ENCODE data around the gene CXCL11. TPM values are rescaled to one million over a fixed set of nuclear protein-coding genes. Genes with fewer than 3 reads are reported as not detected.

CXCL11 gene
- polyA plus RNA-seq, 2 of the 4 experiments (the other 2 are of a cell fraction): not detected

GRCh38 chr4:76061421-76061820, 25.6 kb upstream of the CXCL11 start:
- WGBS (ENCODE audit: missing lambda C conversion rate): 12% methylated on average over 1 of the region's 1 CpG
- Histone ChIP-seq H3K4me1 (no peaks in the 10 kb centered on the region), H3K9me3 (no peaks in the 10 kb centered on the region), H3K4me2 (no peak overlapping the region), H3K27ac (no peak overlapping the region), H3K4me3 (no peak overlapping the region)
- POLR2A ChIA-PET: no interaction called here
- TF ChIP-seq ZSCAN20 (CRISPR knock-in tag; IDR thresholded peaks at IDR 0.05): no peak
- FAIRE-seq (no peak), ATAC-seq (no peak), DNase-seq (ENCODE audit: low read depth in 1 of 2, low spot score in 1 of 2) (no peak)
- CTCF ChIA-PET: no interaction called here

GRCh38 chr4:76060506-76060905, 24.6 kb upstream of the CXCL11 start:
- Histone ChIP-seq H3K27ac (no peak overlapping the region), H3K4me3 (no peak overlapping the region), H3K4me1 (no peaks in the 10 kb centered on the region), H3K4me2 (no peak overlapping the region), H3K9me3 (no peaks in the 10 kb centered on the region)
- TF ChIP-seq, protein P1, sequence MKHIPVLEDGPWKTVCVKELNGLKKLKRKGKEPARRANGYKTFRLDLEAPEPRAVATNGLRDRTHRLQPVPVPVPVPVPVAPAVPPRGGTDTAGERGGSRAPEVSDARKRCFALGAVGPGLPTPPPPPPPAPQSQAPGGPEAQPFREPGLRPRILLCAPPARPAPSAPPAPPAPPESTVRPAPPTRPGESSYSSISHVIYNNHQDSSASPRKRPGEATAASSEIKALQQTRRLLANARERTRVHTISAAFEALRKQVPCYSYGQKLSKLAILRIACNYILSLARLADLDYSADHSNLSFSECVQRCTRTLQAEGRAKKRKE (CRISPR knock-in tag; IDR thresholded peaks at IDR 0.05; ENCODE audit: low read depth): no peak
- no peak for TF ChIP-seq FOXS1 (CRISPR knock-in tag; IDR thresholded peaks at IDR 0.05)
- no peak for TF ChIP-seq JUN (IDR thresholded peaks at IDR 0.05)
- TF ChIP-seq RCOR1 (IDR thresholded peaks at IDR 0.05; ENCODE audit: low read depth, low read length): no peak
- no peak for TF ChIP-seq MAX (IDR thresholded peaks at IDR 0.05)
- TF ChIP-seq, protein P2, sequence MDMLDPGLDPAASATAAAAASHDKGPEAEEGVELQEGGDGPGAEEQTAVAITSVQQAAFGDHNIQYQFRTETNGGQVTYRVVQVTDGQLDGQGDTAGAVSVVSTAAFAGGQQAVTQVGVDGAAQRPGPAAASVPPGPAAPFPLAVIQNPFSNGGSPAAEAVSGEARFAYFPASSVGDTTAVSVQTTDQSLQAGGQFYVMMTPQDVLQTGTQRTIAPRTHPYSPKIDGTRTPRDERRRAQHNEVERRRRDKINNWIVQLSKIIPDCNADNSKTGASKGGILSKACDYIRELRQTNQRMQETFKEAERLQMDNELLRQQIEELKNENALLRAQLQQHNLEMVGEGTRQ (IDR thresholded peaks at IDR 0.05): no peak
- TF ChIP-seq RAD21 (conservative IDR thresholded peaks at IDR 0.05 in 1 of 2, IDR thresholded peaks at IDR 0.05 in 1 of 2): no peak
- no peak for TF ChIP-seq EHMT2 (IDR thresholded peaks at IDR 0.05; ENCODE audit: low read depth)
- no peak for TF ChIP-seq EP300 (IDR thresholded peaks at IDR 0.05)
- TF ChIP-seq SREBF2 (IDR thresholded peaks at IDR 0.05): no peak
- no peak for FAIRE-seq
- DNase-seq (ENCODE audit: low read depth in 1 of 2, low spot score in 1 of 2): no peak
- ATAC-seq: no peak
- ChIA-PET CTCF (no interaction called here), POLR2A (no interaction called here)

- POLR2A ChIA-PET: no interaction called here
- no peak for ATAC-seq
Measured at GRCh38 chr4:76059750-76060149, 23.9 kb upstream of the CXCL11 start.

GRCh38 chr4:76058888-76059426, 23.1 kb upstream of the CXCL11 start:
- WGBS (ENCODE audit: missing lambda C conversion rate): 57% methylated on average over 3 of the region's 3 CpGs
- Histone ChIP-seq H3K9me3 (no peaks in the 10 kb centered on the region), H3K4me2 (no peak overlapping the region), H3K4me3 (no peak overlapping the region), H3K27ac (no peak overlapping the region), H3K4me1 (no peaks in the 10 kb centered on the region)
- ATAC-seq (no peak), DNase-seq (ENCODE audit: low read depth in 1 of 2, low spot score in 1 of 2) (no peak), FAIRE-seq (no peak)
- ChIA-PET CTCF (interaction anchor here (1.2 kb wide), 2 partner anchors 64 to 143 kb away, joined by 3 to 4 read pairs; no protein-coding TSS in a partner anchor), POLR2A (no interaction called here)
- TF ChIP-seq MAZ (IDR thresholded peaks at IDR 0.05; ENCODE audit: borderline replicate concordance, low read depth, low read length): no peak

More at GRCh38 chr4:76059750-76060149, 23.9 kb upstream of the CXCL11 start:
- no peaks in the 10 kb centered on the region for H3K9me3 ChIP-seq
- TF ChIP-seq FOSB (CRISPR knock-in tag; IDR thresholded peaks at IDR 0.05) (no peak), NFE2L2 (conservative IDR thresholded peaks at IDR 0.05; ENCODE audit: low read length) (no peak), NR3C1 (IDR thresholded peaks at IDR 0.05) (no peak), RCOR1 (IDR thresholded peaks at IDR 0.05; ENCODE audit: low read depth, low read length) (no peak), SMC3 (IDR thresholded peaks at IDR 0.05) (no peak), FOSL2 (IDR thresholded peaks at IDR 0.05) (no peak), FOSL2 (CRISPR knock-in tag; IDR thresholded peaks at IDR 0.05) (no peak), CHD2 (IDR thresholded peaks at IDR 0.05; ENCODE audit: low read length, partially characterized antibody) (no peak), HOXA7 (CRISPR knock-in tag; IDR thresholded peaks at IDR 0.05) (no peak), EHF (CRISPR knock-in tag; IDR thresholded peaks at IDR 0.05) (no peak), POLR2AphosphoS2 (conservative IDR thresholded peaks at IDR 0.05; ENCODE audit: low read length) (no peak)
- no peaks in the 10 kb centered on the region for H3K4me1 ChIP-seq
- 18% methylated on average over 1 of the region's 1 CpG for WGBS (ENCODE audit: missing lambda C conversion rate)
- CTCF ChIA-PET: no interaction called here
- FAIRE-seq (no peak), DNase-seq (ENCODE audit: low read depth in 1 of 2, low spot score in 1 of 2) (no peak)
- no peak overlapping the region for H3K4me3 ChIP-seq
- no peak overlapping the region for H3K4me2 ChIP-seq
- H3K27ac ChIP-seq: no peak overlapping the region

All from A549 (cell line).